ENCODE data around the gene COL13A1.

COL13A1 gene

DNA sequence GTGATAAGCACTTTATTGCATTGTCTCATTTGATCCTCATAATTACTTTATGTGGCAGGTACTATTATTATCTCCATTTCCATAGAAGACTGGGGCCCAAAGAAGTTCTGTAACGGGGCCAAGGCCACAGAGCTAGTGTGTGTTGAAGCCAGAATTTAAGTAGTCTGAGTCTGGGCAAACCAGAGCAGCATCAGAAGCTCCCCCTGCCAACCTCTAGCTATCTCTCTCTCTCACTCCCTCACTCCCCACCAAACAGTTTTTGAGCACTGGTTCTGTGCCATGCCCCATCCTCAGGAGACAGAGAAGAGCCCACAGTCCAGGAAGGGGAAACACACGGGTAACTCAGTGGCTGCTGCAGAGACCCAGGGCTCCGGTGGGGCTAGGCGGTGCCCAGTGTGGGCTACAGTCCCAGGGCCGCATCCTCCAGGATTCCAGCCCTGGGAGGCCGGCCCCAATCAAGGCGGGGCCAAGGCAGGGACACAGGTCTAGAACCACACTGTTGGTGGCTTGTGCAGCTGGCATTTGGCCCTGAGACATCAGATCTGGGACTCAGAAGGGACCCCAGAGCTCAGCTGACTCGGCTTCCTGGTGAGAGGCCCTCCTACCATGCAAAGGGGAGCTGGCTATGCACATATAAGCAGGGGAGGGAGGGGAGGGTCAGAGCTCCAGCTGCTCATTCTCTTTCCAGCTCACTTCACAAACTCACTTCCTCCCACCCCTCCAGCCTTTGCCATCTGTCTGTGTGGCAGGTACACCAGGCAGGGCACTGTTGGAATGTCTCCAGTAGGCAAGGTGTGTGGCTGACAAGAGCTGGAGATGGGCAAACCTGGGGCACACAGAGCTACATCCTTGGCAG is 34.4 kb downstream of the COL13A1 start:
- H3K27ac ChIP-seq (ENCODE audit: low read length) = no peak overlapping the region

DNA sequence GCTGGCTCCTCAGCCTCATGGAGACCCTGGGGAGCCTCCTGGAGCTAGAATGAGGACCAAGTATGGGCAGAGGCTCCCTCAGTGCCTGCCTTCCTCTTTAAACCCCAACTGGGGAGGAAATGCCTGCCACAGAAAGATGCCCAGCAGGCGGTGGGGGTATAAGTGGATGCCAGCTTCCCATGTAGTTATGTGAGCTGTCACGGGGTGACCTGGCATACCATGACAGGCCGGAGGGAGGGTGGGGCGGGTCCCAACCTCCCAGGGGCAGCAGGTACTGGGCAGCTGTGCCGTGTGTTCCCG is 35.0 kb downstream of the COL13A1 start:
- no peak overlapping the region for H3K4me3 ChIP-seq (ENCODE audit: low read length in 2 of 2)
- H3K27me3 ChIP-seq (ENCODE audit: control insufficient read depth in 1 of 2, insufficient read depth in 2 of 2, low read length in 2 of 2) = peaks cover 0 to 3% of the 10 kb centered on the region in 2 donors
- peaks cover 9% of the 10 kb centered on the region for H3K4me1 ChIP-seq (ENCODE audit: control insufficient read depth, insufficient read depth, low read length)
- H3K36me3 ChIP-seq (ENCODE audit: control insufficient read depth in 2 of 2, insufficient read depth in 2 of 2, low read length in 2 of 2) = no peaks in the 10 kb centered on the region
- no peak overlapping the region for H3K9ac ChIP-seq (ENCODE audit: low read length in 2 of 2)
- no peak overlapping the region for H3K27ac ChIP-seq (ENCODE audit: low read length)
- H3K9me3 ChIP-seq (ENCODE audit: control insufficient read depth in 2 of 2, low read length in 2 of 2) = no peaks in the 10 kb centered on the region

More for the DNA sequence above, 34.4 kb downstream of the COL13A1 start:
- no peak overlapping the region for H3K4me3 ChIP-seq (ENCODE audit: low read length in 2 of 2)
- H3K4me1 ChIP-seq (ENCODE audit: control insufficient read depth, insufficient read depth, low read length) = peaks cover 9% of the 10 kb centered on the region
- H3K9ac ChIP-seq (ENCODE audit: low read length in 2 of 2) = no peak overlapping the region
- peaks cover 0 to 3% of the 10 kb centered on the region in 2 donors for H3K27me3 ChIP-seq (ENCODE audit: control insufficient read depth in 1 of 2, insufficient read depth in 2 of 2, low read length in 2 of 2)
- no peaks in the 10 kb centered on the region for H3K36me3 ChIP-seq (ENCODE audit: control insufficient read depth in 2 of 2, insufficient read depth in 2 of 2, low read length in 2 of 2)
- H3K9me3 ChIP-seq (ENCODE audit: control insufficient read depth in 2 of 2, low read length in 2 of 2) = no peaks in the 10 kb centered on the region

DNA sequence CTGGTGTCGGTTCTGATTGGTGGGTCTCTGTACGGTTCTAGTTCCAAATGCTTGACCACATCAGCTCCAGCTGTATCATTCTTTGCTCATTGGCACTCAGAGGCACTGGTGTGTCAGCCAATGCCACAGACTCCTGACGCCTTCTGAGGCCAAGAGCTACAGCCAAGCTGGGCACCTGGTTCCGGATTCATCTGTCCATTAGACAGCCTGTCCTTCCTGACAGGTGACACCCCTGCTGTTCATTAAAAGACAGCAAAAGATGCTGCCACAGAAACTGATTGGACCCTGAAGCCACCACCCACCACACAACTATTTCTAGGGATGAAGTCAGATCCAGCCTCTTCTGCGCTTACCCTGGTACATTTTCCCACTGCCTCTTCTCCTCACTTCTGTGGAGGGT is 35.6 kb downstream of the COL13A1 start:
- Histone ChIP-seq H3K9me3 (ENCODE audit: control insufficient read depth in 2 of 2, low read length in 2 of 2) (no peaks in the 10 kb centered on the region), H3K36me3 (ENCODE audit: control insufficient read depth in 2 of 2, insufficient read depth in 2 of 2, low read length in 2 of 2) (no peaks in the 10 kb centered on the region), H3K27ac (ENCODE audit: low read length) (no peak overlapping the region), H3K4me1 (ENCODE audit: control insufficient read depth, insufficient read depth, low read length) (peaks cover 12% of the 10 kb centered on the region), H3K4me3 (ENCODE audit: low read length in 2 of 2) (no peak overlapping the region), H3K27me3 (ENCODE audit: control insufficient read depth in 1 of 2, insufficient read depth in 2 of 2, low read length in 2 of 2) (peaks cover 0 to 3% of the 10 kb centered on the region in 2 donors), H3K9ac (ENCODE audit: low read length in 2 of 2) (no peak overlapping the region)

DNA sequence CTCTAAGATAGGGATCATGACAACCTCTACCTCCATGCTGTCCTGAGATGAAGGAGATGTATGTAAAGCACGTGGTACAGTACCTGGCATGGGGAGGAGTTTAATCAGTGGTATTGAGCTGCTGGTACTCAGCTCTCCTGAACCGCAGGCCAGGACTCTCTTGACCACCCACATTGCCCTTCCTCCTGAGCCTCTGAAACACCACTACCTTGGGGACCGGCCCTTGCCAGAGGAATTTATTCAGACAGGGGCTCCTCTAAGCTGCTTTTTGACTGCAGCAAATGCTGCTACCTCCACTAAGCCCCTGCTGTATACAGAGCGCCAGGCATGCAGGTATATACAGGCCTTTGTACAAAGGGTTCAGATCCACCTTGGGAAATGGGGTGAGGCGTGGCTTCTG is 36.7 kb downstream of the COL13A1 start:
- no peaks in the 10 kb centered on the region for H3K9me3 ChIP-seq (ENCODE audit: control insufficient read depth in 2 of 2, low read length in 2 of 2)

DNA sequence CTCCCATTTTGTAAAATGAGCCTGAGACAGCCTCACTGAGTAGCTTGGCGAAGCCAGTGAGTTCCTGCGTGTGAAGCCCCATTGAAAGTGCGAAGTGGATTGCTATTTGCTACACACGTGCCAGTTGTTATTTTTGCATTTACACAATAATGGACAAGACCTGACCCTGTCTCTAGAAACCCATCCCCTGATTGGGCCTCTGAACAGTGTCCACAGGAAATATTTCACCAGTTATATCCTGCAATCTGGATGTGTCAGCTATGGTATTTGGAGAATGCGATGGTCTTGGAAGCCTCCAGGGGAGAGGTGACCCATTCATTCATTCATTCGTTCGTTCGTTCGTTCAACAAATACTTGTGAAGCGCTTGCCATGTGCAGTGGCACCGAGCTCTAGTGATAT is 37.1 kb downstream of the COL13A1 start:
- no peak overlapping the region for H3K9ac ChIP-seq (ENCODE audit: low read length in 2 of 2)
- H3K27ac ChIP-seq (ENCODE audit: low read length) = no peak overlapping the region
- H3K9me3 ChIP-seq (ENCODE audit: control insufficient read depth in 2 of 2, low read length in 2 of 2) = no peaks in the 10 kb centered on the region
- H3K36me3 ChIP-seq (ENCODE audit: control insufficient read depth in 2 of 2, insufficient read depth in 2 of 2, low read length in 2 of 2) = no peaks in the 10 kb centered on the region
- no peak overlapping the region for H3K4me3 ChIP-seq (ENCODE audit: low read length in 2 of 2)
- H3K4me1 ChIP-seq (ENCODE audit: control insufficient read depth, insufficient read depth, low read length) = peaks cover 22% of the 10 kb centered on the region
- H3K27me3 ChIP-seq (ENCODE audit: control insufficient read depth in 1 of 2, insufficient read depth in 2 of 2, low read length in 2 of 2) = no peaks in the 10 kb centered on the region

More for the DNA sequence above, 36.7 kb downstream of the COL13A1 start:
- Histone ChIP-seq H3K4me3 (ENCODE audit: low read length in 2 of 2) (no peak overlapping the region), H3K36me3 (ENCODE audit: control insufficient read depth in 2 of 2, insufficient read depth in 2 of 2, low read length in 2 of 2) (no peaks in the 10 kb centered on the region), H3K27ac (ENCODE audit: low read length) (no peak overlapping the region), H3K9ac (ENCODE audit: low read length in 2 of 2) (no peak overlapping the region), H3K4me1 (ENCODE audit: control insufficient read depth, insufficient read depth, low read length) (peaks cover 22% of the 10 kb centered on the region), H3K27me3 (ENCODE audit: control insufficient read depth in 1 of 2, insufficient read depth in 2 of 2, low read length in 2 of 2) (no peaks in the 10 kb centered on the region)

DNA sequence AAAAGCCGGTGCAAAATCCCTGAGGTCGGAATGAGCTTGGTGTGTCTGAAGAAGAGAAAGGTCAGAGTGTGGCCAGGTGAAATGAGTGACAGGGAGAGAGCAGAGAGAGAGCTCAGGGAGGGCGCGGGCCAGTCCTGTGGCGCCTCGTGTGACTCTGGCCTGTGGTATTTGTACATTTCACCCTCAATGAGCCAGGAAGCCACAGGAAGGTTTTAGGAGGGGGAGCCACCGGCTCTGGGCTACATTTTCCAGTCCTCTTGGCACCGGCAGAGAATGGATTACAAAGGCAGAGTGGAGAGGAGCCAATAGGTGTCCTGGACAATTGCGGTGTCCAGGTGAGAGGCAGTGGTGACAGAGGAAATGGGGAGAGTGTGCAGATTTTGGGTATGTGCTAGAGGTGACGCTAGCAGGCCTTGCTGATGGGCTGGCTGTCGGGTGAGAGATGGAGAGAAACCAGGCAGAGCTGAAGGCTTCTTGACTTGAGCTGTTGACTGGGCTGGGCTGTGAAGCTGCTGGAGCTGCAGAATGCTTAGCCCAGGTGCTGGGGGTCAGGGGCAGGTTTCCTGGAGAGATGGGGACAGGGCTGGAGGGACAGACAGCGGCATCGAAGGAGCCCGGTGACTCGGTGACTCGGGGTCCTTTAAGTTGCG is 38.1 kb downstream of the COL13A1 start:
- H3K9ac ChIP-seq (ENCODE audit: low read length in 2 of 2) = no peak overlapping the region
- H3K4me1 ChIP-seq (ENCODE audit: control insufficient read depth, insufficient read depth, low read length) = peaks cover 22% of the 10 kb centered on the region
- no peaks in the 10 kb centered on the region for H3K36me3 ChIP-seq (ENCODE audit: control insufficient read depth in 2 of 2, insufficient read depth in 2 of 2, low read length in 2 of 2)
- H3K9me3 ChIP-seq (ENCODE audit: control insufficient read depth in 2 of 2, low read length in 2 of 2) = no peaks in the 10 kb centered on the region
- H3K4me3 ChIP-seq (ENCODE audit: low read length in 2 of 2) = no peak overlapping the region
- H3K27ac ChIP-seq (ENCODE audit: low read length) = no peak overlapping the region
- no peaks in the 10 kb centered on the region for H3K27me3 ChIP-seq (ENCODE audit: control insufficient read depth in 1 of 2, insufficient read depth in 2 of 2, low read length in 2 of 2)

DNA sequence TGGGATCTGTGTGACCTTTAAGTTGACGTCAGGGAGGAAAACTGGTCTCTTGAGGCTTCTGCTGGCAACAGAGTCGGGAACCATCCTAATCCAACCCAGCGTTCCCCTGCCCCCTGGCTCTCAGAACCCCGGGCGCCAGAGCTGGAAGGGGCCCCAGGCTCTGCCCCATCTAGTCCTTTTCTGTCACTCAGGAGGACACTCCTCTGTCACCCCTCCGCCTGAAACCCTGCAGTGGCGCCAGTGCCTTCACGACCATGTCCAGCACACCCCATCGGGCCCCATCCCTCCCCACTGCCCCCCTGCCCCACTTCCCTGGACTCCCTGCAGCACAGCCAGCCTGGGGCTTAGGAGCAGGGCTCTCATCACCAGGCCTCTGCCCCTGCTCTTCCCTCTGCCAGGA is 39.1 kb downstream of the COL13A1 start:
- Histone ChIP-seq H3K4me3 (ENCODE audit: low read length in 2 of 2) (no peak overlapping the region), H3K9ac (ENCODE audit: low read length in 2 of 2) (no peak overlapping the region), H3K27ac (ENCODE audit: low read length) (no peak overlapping the region), H3K4me1 (ENCODE audit: control insufficient read depth, insufficient read depth, low read length) (peaks cover 26% of the 10 kb centered on the region), H3K27me3 (ENCODE audit: control insufficient read depth in 1 of 2, insufficient read depth in 2 of 2, low read length in 2 of 2) (no peaks in the 10 kb centered on the region), H3K9me3 (ENCODE audit: control insufficient read depth in 2 of 2, low read length in 2 of 2) (no peaks in the 10 kb centered on the region), H3K36me3 (ENCODE audit: control insufficient read depth in 2 of 2, insufficient read depth in 2 of 2, low read length in 2 of 2) (no peaks in the 10 kb centered on the region)

DNA sequence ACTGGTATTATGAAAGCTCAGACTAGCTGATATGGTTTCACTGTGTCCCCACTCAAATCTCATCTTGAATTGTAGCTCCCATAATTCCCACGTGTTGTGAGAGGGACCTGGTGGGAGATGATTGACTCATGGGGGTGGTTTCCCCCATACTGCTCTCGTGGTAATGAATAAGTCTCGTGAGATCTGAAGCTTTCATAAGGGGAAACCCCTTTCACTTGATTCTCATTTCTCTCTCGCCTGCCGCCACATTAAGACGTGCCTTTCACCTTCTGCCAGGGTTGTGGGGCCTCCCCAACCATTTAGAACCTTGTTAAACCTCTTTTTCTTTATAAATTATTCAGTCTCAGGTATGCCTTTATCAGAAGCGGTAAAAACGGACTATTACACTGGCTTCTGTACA is 40.3 kb downstream of the COL13A1 start:
- Histone ChIP-seq H3K9ac (ENCODE audit: low read length in 2 of 2) (no peak overlapping the region), H3K4me1 (ENCODE audit: control insufficient read depth, insufficient read depth, low read length) (peaks cover 32% of the 10 kb centered on the region), H3K27ac (ENCODE audit: low read length) (no peak overlapping the region), H3K4me3 (ENCODE audit: low read length in 2 of 2) (no peak overlapping the region), H3K36me3 (ENCODE audit: control insufficient read depth in 2 of 2, insufficient read depth in 2 of 2, low read length in 2 of 2) (no peaks in the 10 kb centered on the region), H3K9me3 (ENCODE audit: control insufficient read depth in 2 of 2, low read length in 2 of 2) (no peaks in the 10 kb centered on the region), H3K27me3 (ENCODE audit: control insufficient read depth in 1 of 2, insufficient read depth in 2 of 2, low read length in 2 of 2) (no peaks in the 10 kb centered on the region)

DNA sequence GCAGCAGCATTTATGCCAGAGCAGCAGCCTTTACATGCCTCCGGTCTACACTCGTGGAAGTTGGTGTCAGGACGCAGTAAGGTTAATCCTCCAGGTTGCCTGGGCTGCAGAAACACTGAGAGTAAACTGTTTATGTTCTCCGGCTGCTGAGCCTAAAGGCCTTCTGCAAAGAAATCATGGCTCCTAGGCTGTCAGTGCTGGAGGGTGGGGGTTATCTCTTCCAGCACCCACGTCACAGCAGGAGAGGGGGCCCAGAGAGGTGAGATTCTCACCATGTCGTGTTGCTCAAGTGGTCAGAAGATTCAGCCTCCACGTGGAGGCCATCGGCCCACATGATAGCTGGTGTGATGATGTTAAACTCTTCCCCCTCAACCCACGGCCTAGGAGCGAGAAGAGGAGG is 41.2 kb downstream of the COL13A1 start:
- peaks cover 38% of the 10 kb centered on the region for H3K4me1 ChIP-seq (ENCODE audit: control insufficient read depth, insufficient read depth, low read length)
- H3K4me3 ChIP-seq (ENCODE audit: low read length in 2 of 2) = no peak overlapping the region
- H3K9me3 ChIP-seq (ENCODE audit: control insufficient read depth in 2 of 2, low read length in 2 of 2) = no peaks in the 10 kb centered on the region
- no peaks in the 10 kb centered on the region for H3K36me3 ChIP-seq (ENCODE audit: control insufficient read depth in 2 of 2, insufficient read depth in 2 of 2, low read length in 2 of 2)
- peak overlapping the region; percentile 49 for H3K27ac ChIP-seq (ENCODE audit: low read length)
- no peaks in the 10 kb centered on the region for H3K27me3 ChIP-seq (ENCODE audit: control insufficient read depth in 1 of 2, insufficient read depth in 2 of 2, low read length in 2 of 2)
- H3K9ac ChIP-seq (ENCODE audit: low read length in 2 of 2) = peak overlapping the region in 1 of 2 donors; percentile 29

DNA sequence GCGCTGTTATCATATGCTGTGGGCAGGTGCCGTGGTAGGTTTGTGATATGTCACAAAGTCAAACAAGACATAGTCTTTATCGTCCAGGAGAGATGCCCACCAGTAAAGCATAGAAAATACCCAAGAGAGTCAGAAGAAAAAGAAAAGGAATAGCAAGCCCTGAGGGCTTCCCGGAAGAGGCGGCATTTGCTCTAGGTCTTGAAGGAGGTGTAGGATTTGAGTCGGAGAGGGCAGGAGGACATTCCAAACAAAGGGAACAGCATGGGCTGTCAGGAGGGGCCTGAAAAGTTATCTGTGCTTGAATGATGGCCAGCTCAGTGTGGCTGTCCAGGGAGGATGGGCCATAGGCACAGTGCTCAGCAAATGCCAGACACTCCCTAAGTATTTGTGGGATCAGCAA is 42.2 kb downstream of the COL13A1 start:
- H3K4me3 ChIP-seq (ENCODE audit: low read length in 2 of 2) = no peak overlapping the region
- H3K27ac ChIP-seq (ENCODE audit: low read length) = no peak overlapping the region
- H3K9ac ChIP-seq (ENCODE audit: low read length in 2 of 2) = no peak overlapping the region
- no peaks in the 10 kb centered on the region for H3K27me3 ChIP-seq (ENCODE audit: control insufficient read depth in 1 of 2, insufficient read depth in 2 of 2, low read length in 2 of 2)
- H3K9me3 ChIP-seq (ENCODE audit: control insufficient read depth in 2 of 2, low read length in 2 of 2) = no peaks in the 10 kb centered on the region
- H3K4me1 ChIP-seq (ENCODE audit: control insufficient read depth, insufficient read depth, low read length) = peaks cover 46% of the 10 kb centered on the region
- no peaks in the 10 kb centered on the region for H3K36me3 ChIP-seq (ENCODE audit: control insufficient read depth in 2 of 2, insufficient read depth in 2 of 2, low read length in 2 of 2)

DNA sequence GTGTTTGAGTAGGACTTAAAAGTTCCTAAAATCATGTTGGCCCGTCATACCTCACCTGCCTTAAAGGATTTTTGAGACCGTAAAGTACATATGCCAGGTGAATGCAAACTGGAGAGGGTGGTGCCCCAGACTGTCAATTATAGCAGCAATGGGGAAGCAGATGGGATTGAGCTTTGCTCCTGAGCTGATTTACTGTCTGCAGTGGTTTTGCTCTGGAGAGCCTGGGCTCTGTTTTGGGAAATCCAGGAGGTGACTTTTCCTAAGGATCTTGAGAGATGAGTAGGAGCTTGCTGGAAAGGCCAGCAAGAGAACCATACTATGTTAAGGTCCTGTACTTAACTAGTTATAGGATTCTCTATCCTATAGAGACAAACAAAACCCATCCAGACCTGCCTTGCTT is 43.0 kb downstream of the COL13A1 start:
- Histone ChIP-seq H3K27me3 (ENCODE audit: control insufficient read depth in 1 of 2, insufficient read depth in 2 of 2, low read length in 2 of 2) (no peaks in the 10 kb centered on the region), H3K36me3 (ENCODE audit: control insufficient read depth in 2 of 2, insufficient read depth in 2 of 2, low read length in 2 of 2) (no peaks in the 10 kb centered on the region), H3K9ac (ENCODE audit: low read length in 2 of 2) (no peak overlapping the region), H3K4me1 (ENCODE audit: control insufficient read depth, insufficient read depth, low read length) (peaks cover 42% of the 10 kb centered on the region), H3K4me3 (ENCODE audit: low read length in 2 of 2) (no peak overlapping the region), H3K27ac (ENCODE audit: low read length) (no peak overlapping the region), H3K9me3 (ENCODE audit: control insufficient read depth in 2 of 2, low read length in 2 of 2) (no peaks in the 10 kb centered on the region)
